T-helper 2 cell (primary cell): ENCODE measurements around the gene TNIP1.

Experiments
- DNase-seq, 5 experiments: peaks; one replicate each; pipeline versions ENCODE4 v3.0.0 to v3.0.0-alpha.2; 2012 to 2022

Gene TNIP1

GRCh38 chr5:151064916-151065499, 15.8 kb downstream of the TNIP1 start:
- DNase-seq, result no peak

- DNase-seq, result no peak
Observed at GRCh38 chr5:151063142-151063989, 17.5 kb downstream of the TNIP1 start.

- DNase-seq, result no peak
Observed at GRCh38 chr5:151062405-151063141, 18.3 kb downstream of the TNIP1 start.

- no peak for DNase-seq
Observed at GRCh38 chr5:151060742-151061141, 20.1 kb downstream of the TNIP1 start.

- DNase-seq, result no peak
Observed at GRCh38 chr5:151058891-151059489, 21.8 kb downstream of the TNIP1 start.

- no peak for DNase-seq
Observed at GRCh38 chr5:151058301-151058700, 22.5 kb downstream of the TNIP1 start.

GRCh38 chr5:151056379-151057325, 24.2 kb downstream of the TNIP1 start:
- DNase-seq, result no peak

GRCh38 chr5:151055336-151055735, 25.5 kb downstream of the TNIP1 start:
- DNase-seq, result no peak

- no peak for DNase-seq
Observed at GRCh38 chr5:151054709-151055108, 26.1 kb downstream of the TNIP1 start.

GRCh38 chr5:151053796-151054462, 26.9 kb downstream of the TNIP1 start:
- no peak for DNase-seq

- DNase-seq, result no peak
Observed at GRCh38 chr5:151052836-151053235, 28.0 kb downstream of the TNIP1 start.

- no peak for DNase-seq
Observed at GRCh38 chr5:151051931-151052608, 28.8 kb downstream of the TNIP1 start.

GRCh38 chr5:151051066-151051930, 29.5 kb downstream of the TNIP1 start:
- peak; percentile 20 to 67 (median 54) for DNase-seq

- no peak for DNase-seq
Observed at GRCh38 chr5:151048526-151048925, 32.3 kb downstream of the TNIP1 start.

- DNase-seq, result peak in 1 of 5 experiments; percentile 30
Observed at GRCh38 chr5:151047814-151048425, 32.9 kb downstream of the TNIP1 start.

- DNase-seq, result no peak
Observed at GRCh38 chr5:151042453-151043093, 38.3 kb downstream of the TNIP1 start.

- no peak for DNase-seq
Observed at GRCh38 chr5:151041577-151042268, 39.1 kb downstream of the TNIP1 start.

GRCh38 chr5:151040211-151040747, 40.6 kb downstream of the TNIP1 start:
- no peak for DNase-seq
